HTR-8/SVneo (cell line): ENCODE measurements around the gene DNM1.

Experiments used
- DNase-seq: peaks from one replicate; pipeline ENCODE4 v3.0.0; 2011; ENCODE audit warnings: low spot score, mixed read lengths; ENCODE audit not compliant: insufficient read length
- FAIRE-seq: peaks from 2 replicates; lab custom pipeline; 2011; peaks lifted over from hg19 to GRCh38; lab: Jason Lieb, UNC

DNM1 gene

DNA sequence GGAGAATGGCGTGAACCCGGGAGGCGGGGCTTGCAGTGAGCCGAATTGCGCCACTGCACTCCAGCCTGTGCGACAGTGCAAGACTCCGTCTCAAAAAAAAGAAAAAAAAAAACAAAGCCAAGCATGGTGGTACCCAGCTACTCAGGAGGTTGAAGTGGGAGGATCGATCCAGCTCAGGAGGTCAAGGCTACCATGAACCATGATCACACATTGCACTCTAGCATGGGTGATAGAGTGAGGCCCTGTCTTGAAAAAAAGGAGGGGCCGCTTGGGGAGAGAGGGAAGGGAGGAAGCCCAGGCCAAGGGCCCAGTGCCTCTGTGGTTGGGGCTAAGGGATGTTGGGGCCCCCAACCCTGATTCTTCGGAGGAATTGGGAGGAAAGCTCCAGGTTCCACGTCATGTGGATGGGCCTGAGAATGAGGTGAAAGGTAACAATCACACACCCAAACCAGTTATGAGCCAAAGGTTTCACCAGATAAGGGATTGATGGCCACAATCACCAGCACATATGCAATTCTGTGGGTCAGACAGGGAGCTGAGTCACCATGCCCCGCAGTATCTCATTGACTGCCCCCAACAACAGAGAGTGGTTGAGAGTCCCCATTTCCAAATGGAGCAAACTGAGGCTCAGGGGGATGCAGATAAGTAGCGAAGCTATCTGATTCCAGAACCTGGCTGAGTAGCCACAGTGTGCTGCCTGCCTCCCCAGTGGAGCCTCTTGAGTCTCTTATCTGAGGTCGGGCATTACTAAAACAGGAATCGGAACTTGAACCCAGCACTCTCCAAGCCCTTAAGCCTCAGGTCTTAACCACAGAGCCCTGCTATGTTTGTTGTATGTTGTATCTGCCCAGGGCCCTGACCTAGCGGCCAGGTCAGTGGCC is 93.4 kb downstream of the DNM1 start:
- DNase-seq (no peak), FAIRE-seq (no peak)

DNA sequence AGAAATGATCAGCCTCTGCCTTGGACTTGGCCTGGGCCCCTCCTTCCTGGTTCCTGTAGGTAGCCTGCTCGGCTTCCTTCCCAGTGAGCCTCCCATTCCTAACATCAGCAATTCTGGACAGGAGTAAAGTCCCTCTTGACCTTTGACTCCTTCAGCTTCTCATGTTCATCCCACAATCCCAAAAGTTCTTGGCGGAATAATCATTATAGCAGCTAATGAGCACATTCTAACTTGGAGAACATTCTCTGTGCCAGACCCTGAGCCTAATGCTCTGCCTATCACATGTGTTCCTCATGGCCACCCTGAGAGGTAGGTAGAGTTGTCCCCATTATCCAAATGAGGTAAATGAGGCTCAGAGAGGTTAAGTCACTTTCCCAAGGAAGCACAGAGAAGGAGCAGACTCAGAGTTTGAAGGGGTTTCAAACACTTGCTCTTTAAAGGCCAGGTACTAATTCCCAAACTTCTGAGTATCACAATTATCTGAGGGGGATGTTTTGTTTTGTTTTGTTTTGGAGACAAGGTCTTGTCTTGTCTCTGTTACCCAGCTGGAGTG is 94.1 kb downstream of the DNM1 start:
- FAIRE-seq (no peak), DNase-seq (no peak)

DNA sequence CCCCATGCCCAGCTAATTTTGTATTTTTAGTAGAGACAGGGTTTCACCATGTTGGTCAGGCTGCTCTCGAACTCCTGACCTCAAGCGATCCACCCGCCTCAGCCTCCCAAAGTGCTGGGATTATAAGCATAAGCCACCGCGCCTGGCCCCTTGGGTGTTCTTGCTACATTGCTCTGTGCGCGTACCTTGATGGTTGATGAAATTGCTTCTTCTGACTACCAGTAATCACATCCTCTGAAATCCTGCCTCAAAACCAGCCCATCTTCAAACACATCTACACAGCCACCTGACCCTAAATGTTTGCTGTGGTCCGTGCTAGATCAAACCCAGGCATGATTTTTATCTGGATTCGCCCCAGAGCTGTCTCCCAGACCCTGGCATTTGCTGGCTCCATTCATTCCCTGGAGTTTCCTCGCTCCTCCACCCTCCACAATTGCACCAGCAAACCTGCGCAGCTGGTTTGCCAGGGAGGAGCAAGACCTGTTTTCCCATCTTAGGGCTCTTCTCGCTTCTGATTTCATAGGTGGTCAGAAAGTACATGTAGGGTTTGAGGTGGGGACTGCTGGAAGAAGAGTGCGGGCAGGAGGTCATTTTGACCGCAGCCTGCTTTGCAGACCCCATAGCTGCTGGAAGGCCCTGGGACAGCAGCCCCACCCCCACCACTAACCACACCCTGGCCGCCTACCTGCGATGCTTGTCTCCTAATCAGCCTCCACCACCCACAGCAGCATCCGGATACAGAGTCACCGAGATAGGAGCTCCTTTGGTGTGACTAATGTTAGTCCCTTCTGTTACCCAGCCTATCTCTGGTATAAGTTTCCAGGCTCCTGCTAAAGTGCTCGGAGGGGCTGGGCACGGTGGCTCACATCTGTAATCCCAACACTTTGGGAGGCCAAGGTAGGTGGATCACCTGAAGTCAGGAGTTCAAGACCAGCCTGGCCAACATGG is 95.6 kb downstream of the DNM1 start:
- DNase-seq: no peak

DNA sequence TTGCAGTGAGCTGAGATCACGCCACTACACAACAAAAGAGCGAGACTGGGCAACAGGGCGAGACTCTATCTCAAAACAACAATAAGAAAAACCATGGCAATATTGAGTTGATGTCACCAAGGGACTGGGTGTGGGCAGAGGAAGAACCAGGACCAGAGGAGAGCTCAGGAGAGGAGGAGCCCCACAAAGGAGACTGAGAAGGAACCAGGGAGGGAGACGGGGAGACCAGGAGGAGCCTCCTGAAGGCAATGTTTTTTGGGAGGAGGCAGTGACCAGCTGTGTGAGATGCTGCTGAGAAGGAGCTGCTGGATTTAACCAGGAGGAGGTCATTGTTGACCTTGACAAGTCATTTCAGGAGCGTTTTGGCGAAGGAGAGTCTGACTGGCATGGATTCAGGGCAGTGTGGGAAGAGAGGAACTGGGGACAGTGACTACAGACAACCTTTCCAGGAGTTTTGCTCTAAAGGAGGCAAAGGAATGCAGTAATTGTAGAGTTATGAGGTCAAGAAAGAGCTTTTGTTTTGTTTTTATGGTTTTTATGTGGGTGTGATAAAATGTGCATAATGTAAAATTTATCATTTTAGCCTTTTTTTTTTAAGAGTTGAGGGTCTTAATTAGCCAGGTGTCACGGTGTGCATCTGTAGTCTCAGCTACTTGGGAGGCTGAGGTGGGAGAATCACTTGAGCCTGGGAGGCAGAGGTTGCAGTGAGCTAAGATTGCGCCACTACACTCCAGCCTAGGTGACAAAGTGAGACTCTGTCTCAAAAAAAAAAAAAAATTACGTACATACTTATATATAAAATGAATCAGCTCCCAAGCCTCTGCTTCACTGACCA is 101.2 kb downstream of the DNM1 start:
- FAIRE-seq: no peak
- no peak for DNase-seq

More for the DNA sequence above, 95.6 kb downstream of the DNM1 start:
- no peak for FAIRE-seq
